Measurements from ENCODE around the gene MACROH2A1.

- TF ChIP-seq POLR2A (IDR thresholded peaks at IDR 0.05) (no peak), POLR2AphosphoS5 (IDR thresholded peaks at IDR 0.05) (no peak)
Measured at GRCh38 chr5:135377751-135378680, 21.0 kb downstream of the MACROH2A1 start.
